Colonic mucosa (tissue), 4 donors: Measurements from ENCODE around the gene AUP1. TPM values are rescaled to one million over a fixed set of nuclear protein-coding genes. Genes with fewer than 3 reads are reported as not detected.

Experiments
- DNase-seq: peaks from one replicate; pipeline ENCODE4 v3.0.0-alpha.2; 2020
- H3K27ac ChIP-seq: fragments of 200-600 bp; one replicate; pipeline ENCODE4 v1.8.0; 2021
- H3K27me3 ChIP-seq: fragments of 200-600 bp; one replicate; pipeline ENCODE4 v1.8.0; 2021
- H3K36me3 ChIP-seq: fragments of 200-600 bp; one replicate; pipeline ENCODE4 v1.8.0; 2021
- H3K4me1 ChIP-seq: fragments of 200-600 bp; one replicate; pipeline ENCODE4 v1.8.0; 2021; ENCODE audit warnings: mild to moderate bottlenecking
- H3K4me3 ChIP-seq: fragments of 200-600 bp; one replicate; pipeline ENCODE4 v1.8.0; 2021
- H3K9ac ChIP-seq, 2 donors: one replicate each; pipeline ENCODE4 v1.7.0; 2013; ENCODE audit warnings: control low read depth in 2 of 2, low read depth in 2 of 2, low read length in 2 of 2
- H3K9me3 ChIP-seq: fragments of 200-600 bp; one replicate; pipeline ENCODE4 v1.8.0; 2021
- CTCF ChIP-seq: fragments of 200-600 bp; IDR thresholded peaks from one replicate; pipeline ENCODE4 v1.8.0; 2022; ENCODE audit warnings: antibody characterized with exemption, mild to moderate bottlenecking
- intact Hi-C: fragments of 100-400 bp; cut with DNase I; formaldehyde crosslinking; loops from one replicate; pipeline ENCODE4 v1.14.1; 2022
- total RNA-seq, 2 donors: library from RNA; stranded (reverse); fragmentation: NEBNext Ultra II Directional in 1 of 2; extraction: Animal tissue kit (Norgen Biotek cat#: 25700) in 1 of 2; gene quantifications; one replicate each; pipeline ENCODE4 v1.2.1, GENCODE V29; 2021
- donor health status: healthy.
- donor health status: DM: no; HTN: no; CAD: no.
- donor health status: DM: no; HTN: no; CAD: no.

The AUP1 gene
- 100 to 1,000 TPM; 107 to 212 TPM for total RNA-seq

- peak within 1 kb of the TSS; percentile 91 for H3K4me3 ChIP-seq
- H3K4me1 ChIP-seq: no peaks in the 10 kb centered on the region
- H3K27me3 ChIP-seq: no peaks in the 10 kb centered on the region
- H3K27ac ChIP-seq: peak within 1 kb of the TSS; percentile 75
- no peaks in the 10 kb centered on the region for H3K9me3 ChIP-seq
- peak within 1 kb of the TSS; percentile 93 to 95 for H3K9ac ChIP-seq
- peaks cover 9% of the 10 kb centered on the region for H3K36me3 ChIP-seq
- DNase-seq: peak; percentile 99
- TF ChIP-seq CTCF: no peak
- intact Hi-C loops: loop anchor here (5.0 kb wide), 1 partner anchor 47 kb away; the partner anchor contains the start of genes CCDC142 and TTC31
These were observed at the start of gene AUP1, which contains the start of gene HTRA2 for GRCh38 chr2:74529357-74530238. AUP1 (minus strand) TSS chr2:74529706; CDS start chr2:74529629, 77 bp downstream. HTRA2 (plus strand) TSS chr2:74529933; CDS start chr2:74530007, 74 bp downstream.

- no peak for DNase-seq
- intact Hi-C loops: no loop called here
- H3K4me1 ChIP-seq: no peaks in the 10 kb centered on the region
- TF ChIP-seq CTCF: no peak
- H3K9me3 ChIP-seq: no peaks in the 10 kb centered on the region
- H3K4me3 ChIP-seq: no peak overlapping the region
- no peak overlapping the region for H3K27ac ChIP-seq
- peak overlapping the region in 1 of 2 donors; percentile 8 for H3K9ac ChIP-seq
- no peaks in the 10 kb centered on the region for H3K36me3 ChIP-seq
- no peaks in the 10 kb centered on the region for H3K27me3 ChIP-seq
These were observed 48.9 kb upstream of the AUP1 start for GRCh38 chr2:74578408-74578807.

- no peaks in the 10 kb centered on the region for H3K9me3 ChIP-seq
- H3K4me1 ChIP-seq: no peaks in the 10 kb centered on the region
- intact Hi-C loops: no loop called here
- no peaks in the 10 kb centered on the region for H3K27me3 ChIP-seq
- DNase-seq: no peak
- H3K4me3 ChIP-seq: no peak overlapping the region
- H3K27ac ChIP-seq: no peak overlapping the region
- H3K9ac ChIP-seq: no peak overlapping the region
- no peaks in the 10 kb centered on the region for H3K36me3 ChIP-seq
- no peak for TF ChIP-seq CTCF
These were observed 47.9 kb upstream of the AUP1 start for GRCh38 chr2:74577448-74577847.

- Histone ChIP-seq H3K36me3 (no peaks in the 10 kb centered on the region), H3K4me3 (no peak overlapping the region), H3K27ac (no peak overlapping the region), H3K9ac (no peak overlapping the region), H3K4me1 (no peaks in the 10 kb centered on the region), H3K27me3 (no peaks in the 10 kb centered on the region), H3K9me3 (no peaks in the 10 kb centered on the region)
- intact Hi-C loops: no loop called here
- DNase-seq: no peak
- no peak for TF ChIP-seq CTCF
These were observed 47.3 kb upstream of the AUP1 start for GRCh38 chr2:74576863-74577229.

GRCh38 chr2:74576211-74576862, 46.8 kb upstream of the AUP1 start:
- H3K9me3 ChIP-seq: no peaks in the 10 kb centered on the region
- H3K27ac ChIP-seq: no peak overlapping the region
- no peaks in the 10 kb centered on the region for H3K4me1 ChIP-seq
- no peaks in the 10 kb centered on the region for H3K36me3 ChIP-seq
- H3K4me3 ChIP-seq: no peak overlapping the region
- TF ChIP-seq CTCF: no peak
- H3K27me3 ChIP-seq: no peaks in the 10 kb centered on the region
- intact Hi-C loops: no loop called here
- DNase-seq: no peak
- H3K9ac ChIP-seq: no peak overlapping the region
